BJ (cell line): Measurements from ENCODE around the gene CFAP68. TPM values are rescaled to one million over a fixed set of nuclear protein-coding genes. Genes with fewer than 3 reads are reported as not detected.

Experiments
- CTCF ChIA-PET: fragments of 350-600 bp; formaldehyde crosslinking; extraction: SDS; loops from one replicate; lab custom pipeline; 2021; ENCODE audit warnings: antibody characterized with exemption, inconsistent platforms; lab: Yijun Ruan, JAX
- POLR2A ChIA-PET: fragments of 300-600 bp; sonication (Branson Sonifier 250); formaldehyde crosslinking; extraction: SDS; loops from one replicate; lab custom pipeline; 2021; ENCODE audit warnings: antibody characterized with exemption; lab: Charles Lee
- DNase-seq: peaks from one replicate; pipeline ENCODE4 v3.0.0-alpha.2; 2011; ENCODE audit warnings: low read depth
- H3K27me3 ChIP-seq: 2 replicates; pipeline ENCODE4 v1.6.0; 2011; ENCODE audit warnings: low read length; ENCODE audit not compliant: control insufficient read depth, insufficient read depth
- H3K36me3 ChIP-seq: 2 replicates; pipeline ENCODE4 v1.5.1; 2011; ENCODE audit warnings: low read length; ENCODE audit not compliant: control insufficient read depth, insufficient read depth
- H3K4me3 ChIP-seq: 2 replicates; pipeline ENCODE4 v1.5.1; 2011; ENCODE audit warnings: low read depth, mild to moderate bottlenecking, control low read depth, low read length
- CTCF ChIP-seq: IDR thresholded peaks from 2 replicates; pipeline ENCODE4 v1.5.1; 2011; ENCODE audit warnings: low read depth, mild to moderate bottlenecking, control low read depth, inconsistent platforms, low read length, moderate library complexity; ENCODE audit not compliant: insufficient read depth
- polyA minus RNA-seq: library from RNA; depleted of rRNA, polyadenylated mRNA; stranded (reverse); fragments of >200 nt; gene quantifications from 2 replicates; pipeline ENCODE4 v1.2.3, GENCODE V29; 2011; rRNA and poly(A)+ RNA removed
- polyA plus RNA-seq: library from polyadenylated mRNA; depleted of rRNA; stranded (reverse); fragments of >200 nt; gene quantifications from 2 replicates; pipeline ENCODE4 v1.2.3, GENCODE V29; 2011; rRNA removed

Gene CFAP68
- polyA plus RNA-seq (16.6 and 33.0 TPM in 2 replicates), polyA minus RNA-seq (3.4 and 4.8 TPM in 2 replicates)

- H3K27me3 ChIP-seq: no peaks in the 10 kb centered on the region
- CTCF ChIA-PET: interaction anchor here (0.8 to 3.4 kb wide), 16 partner anchors 8 to 137 kb away, joined by 3 to 39 read pairs (median 4); partner anchors contain the start of gene DIXDC1
- TF ChIP-seq CTCF: peak; percentile 99
Measured at GRCh38 chr11:111878849-111879636, at the start of gene CFAP68, which contains the start of gene FDXACB1. Gene CFAP68, plus strand, starts transcription at chr11:111879541. Its CDS starts 20 bp downstream, at chr11:111879561. Gene FDXACB1, minus strand, starts transcription at chr11:111879165. Its CDS starts 33 bp downstream, at chr11:111879132.

GRCh38 chr11:111833524-111833923, 45.8 kb upstream of the CFAP68 start:
- CTCF ChIA-PET: interaction anchor here (0.7 to 2.2 kb wide), 10 partner anchors 8 to 272 kb away, joined by 3 to 13 read pairs (median 4); no protein-coding TSS in a partner anchor
- H3K36me3 ChIP-seq: 0 out of 2 replicates have a peak, but pooled peaks cover 1% of the 10 kb centered on the region
- no peak for TF ChIP-seq CTCF
- H3K27me3 ChIP-seq: no peaks in the 10 kb centered on the region
- no peak for DNase-seq
- no peak overlapping the region for H3K4me3 ChIP-seq
- POLR2A ChIA-PET: interaction anchor here (0.6 kb wide), 1 partner anchor 100 kb away, joined by 3 read pairs; no protein-coding TSS in a partner anchor

More at GRCh38 chr11:111878849-111879636, at the start of gene CFAP68, which contains the start of gene FDXACB1:
- H3K36me3 ChIP-seq: no peaks in the 10 kb centered on the region; the same call in 1 of the 2 replicates
- peak; percentile 81 for DNase-seq
- POLR2A ChIA-PET: no interaction called here
- peak within 1 kb of the TSS; percentile 62 for H3K4me3 ChIP-seq

- H3K36me3 ChIP-seq: 0 out of 2 replicates have a peak, but pooled peaks cover 1% of the 10 kb centered on the region
- no peaks in the 10 kb centered on the region for H3K27me3 ChIP-seq
- ChIA-PET CTCF (interaction anchor here (0.9 to 2.2 kb wide), 7 partner anchors 11 to 277 kb away, joined by 3 to 13 read pairs (median 3); no protein-coding TSS in a partner anchor), POLR2A (no interaction called here)
- no peak for TF ChIP-seq CTCF
- no peak for DNase-seq
- no peak overlapping the region for H3K4me3 ChIP-seq
Measured at GRCh38 chr11:111834432-111835163, 44.7 kb upstream of the CFAP68 start.

GRCh38 chr11:111835665-111836064, 43.7 kb upstream of the CFAP68 start:
- ChIA-PET CTCF (interaction anchor here (0.8 to 1.7 kb wide), 4 partner anchors 27 to 278 kb away, joined by 3 to 6 read pairs (median 3); no protein-coding TSS in a partner anchor), POLR2A (no interaction called here)
- H3K4me3 ChIP-seq: no peak overlapping the region
- H3K36me3 ChIP-seq: 0 out of 2 replicates have a peak, but pooled peaks cover 1% of the 10 kb centered on the region
- DNase-seq: no peak
- TF ChIP-seq CTCF: no peak
- H3K27me3 ChIP-seq: no peaks in the 10 kb centered on the region
